Muscle layer of duodenum (tissue), 2 donors: ENCODE results near the gene TMEM19.
A peak's percentile ranks its signal among the peaks of the same experiment; 100 is the strongest.

ENCODE experiments used
- H3K27ac ChIP-seq: one replicate; pipeline ENCODE4 v1.7.0; 2013; ENCODE audit warnings: mild to moderate bottlenecking, low read length
- H3K27me3 ChIP-seq: one replicate; pipeline ENCODE4 v1.7.0; 2013; ENCODE audit warnings: low read depth, mild to moderate bottlenecking, control low read depth, low read length
- H3K36me3 ChIP-seq, 2 donors: one replicate each; pipeline ENCODE4 v1.7.0; 2013; ENCODE audit warnings: low read length in 2 of 2, control low read depth in 1 of 2, mild to moderate bottlenecking in 1 of 2; ENCODE audit not compliant: insufficient read depth in 2 of 2, control insufficient read depth in 1 of 2
- H3K4me1 ChIP-seq, 2 donors: one replicate each; pipeline ENCODE4 v1.7.0; 2013; ENCODE audit warnings: low read length in 2 of 2, mild to moderate bottlenecking in 2 of 2, control low read depth in 1 of 2, moderate library complexity in 1 of 2; ENCODE audit not compliant: insufficient read depth in 2 of 2, control insufficient read depth in 1 of 2
- H3K4me3 ChIP-seq, 2 donors: one replicate each; pipeline ENCODE4 v1.7.0; 2013; ENCODE audit warnings: low read length in 2 of 2, low read depth in 1 of 2, mild to moderate bottlenecking in 1 of 2
- H3K9me3 ChIP-seq, 2 donors: one replicate each; pipeline ENCODE4 v1.7.0; 2013; ENCODE audit warnings: low read length in 2 of 2, control low read depth in 1 of 2, mild to moderate bottlenecking in 1 of 2; ENCODE audit not compliant: control insufficient read depth in 1 of 2
- donor health status: healthy.

TMEM19 gene

DNA sequence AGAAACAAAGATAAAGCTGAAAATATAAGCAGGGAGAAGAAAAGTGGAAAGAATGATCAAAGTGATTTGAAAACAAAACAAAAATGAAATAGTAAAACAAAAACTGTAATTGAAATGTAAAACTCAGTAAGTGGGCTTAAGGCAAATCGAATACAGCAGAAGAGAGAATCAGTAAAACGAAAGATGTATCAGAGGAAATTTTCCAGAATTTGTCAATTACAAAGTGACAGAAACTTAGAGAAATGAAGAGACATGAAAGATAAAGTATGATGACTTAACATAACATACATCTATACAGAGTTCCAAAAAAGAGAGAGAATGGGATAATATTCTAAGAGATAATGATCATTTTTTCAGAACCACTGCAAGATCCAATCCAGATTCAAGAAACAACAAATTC lies 32.7 kb upstream of the TMEM19 start:
- H3K27ac ChIP-seq = no peak overlapping the region
- H3K9me3 ChIP-seq = no peaks in the 10 kb centered on the region
- peaks cover 1 to 16% of the 10 kb centered on the region in 2 donors for H3K36me3 ChIP-seq
- H3K4me3 ChIP-seq = no peak overlapping the region
- peaks cover 0 to 15% of the 10 kb centered on the region in 2 donors for H3K4me1 ChIP-seq
- H3K27me3 ChIP-seq = no peaks in the 10 kb centered on the region

DNA sequence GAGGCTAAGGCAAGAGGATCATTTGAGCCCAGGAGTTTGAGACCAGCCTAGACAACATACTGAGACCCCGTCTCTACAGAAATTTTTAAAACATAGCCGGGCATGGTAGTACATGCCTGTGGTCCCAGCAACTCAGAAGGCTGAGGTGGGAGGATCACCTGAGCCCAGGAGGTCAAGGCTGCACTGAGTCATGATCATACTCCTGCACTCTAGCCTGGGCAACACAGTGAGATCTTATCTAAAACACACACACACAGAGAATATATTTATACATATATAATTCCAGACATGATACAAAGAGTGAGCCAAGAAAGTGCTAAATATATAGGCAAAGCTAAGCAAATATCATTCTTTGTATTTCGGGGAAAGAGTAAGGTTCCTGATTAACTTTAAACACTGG lies 31.7 kb upstream of the TMEM19 start:
- H3K4me3 ChIP-seq = no peak overlapping the region
- H3K9me3 ChIP-seq = no peaks in the 10 kb centered on the region
- peaks cover 12 to 23% of the 10 kb centered on the region in 2 donors for H3K36me3 ChIP-seq
- H3K27ac ChIP-seq = no peak overlapping the region
- peaks cover 0 to 15% of the 10 kb centered on the region in 2 donors for H3K4me1 ChIP-seq
- no peaks in the 10 kb centered on the region for H3K27me3 ChIP-seq

DNA sequence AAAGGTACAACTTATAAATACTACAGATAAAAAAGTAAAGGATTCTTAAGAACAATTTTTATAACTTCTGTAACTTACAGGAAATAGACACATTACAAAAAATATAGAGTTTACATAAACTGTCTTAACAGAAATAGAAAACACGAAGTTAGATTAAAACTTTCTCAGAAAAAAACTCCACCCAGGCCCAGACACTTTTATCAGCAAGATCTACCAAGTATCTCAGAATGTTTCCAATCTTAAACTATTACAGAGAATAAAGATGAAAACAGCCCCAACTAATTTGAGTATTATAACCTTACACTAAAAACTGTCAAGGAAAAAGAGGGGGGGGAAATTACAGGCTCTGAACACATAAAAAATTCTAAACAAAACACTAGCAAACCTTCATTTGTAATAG lies 30.4 kb upstream of the TMEM19 start:
- Histone ChIP-seq H3K9me3 (no peaks in the 10 kb centered on the region), H3K27me3 (no peaks in the 10 kb centered on the region), H3K36me3 (peaks cover 20 to 30% of the 10 kb centered on the region in 2 donors), H3K27ac (no peak overlapping the region), H3K4me1 (peaks cover 0 to 19% of the 10 kb centered on the region in 2 donors), H3K4me3 (peak overlapping the region in 1 of 2 donors; percentile 2)

DNA sequence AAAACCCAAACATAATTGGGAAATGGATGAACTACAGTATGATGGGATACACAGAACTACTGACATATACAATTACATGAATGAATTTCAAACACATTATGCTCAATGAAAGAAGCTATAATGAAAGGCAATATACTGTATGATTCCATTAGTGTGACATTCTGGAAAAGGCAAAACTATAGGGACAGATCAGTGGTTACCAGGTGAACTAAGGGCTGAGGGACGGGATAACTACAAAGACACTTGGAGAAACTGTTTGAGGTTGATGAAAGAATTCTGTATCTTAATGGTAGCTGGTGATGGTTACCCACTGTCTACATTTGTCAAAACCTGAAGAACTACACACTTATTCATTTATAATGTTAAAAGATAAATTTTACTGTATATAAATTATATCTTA lies 30.0 kb upstream of the TMEM19 start:
- Histone ChIP-seq H3K27ac (no peak overlapping the region), H3K9me3 (no peaks in the 10 kb centered on the region), H3K4me3 (peak overlapping the region in 1 of 2 donors; percentile 2), H3K36me3 (peaks cover 20 to 30% of the 10 kb centered on the region in 2 donors), H3K4me1 (peaks cover 0 to 17% of the 10 kb centered on the region in 2 donors), H3K27me3 (no peaks in the 10 kb centered on the region)

DNA sequence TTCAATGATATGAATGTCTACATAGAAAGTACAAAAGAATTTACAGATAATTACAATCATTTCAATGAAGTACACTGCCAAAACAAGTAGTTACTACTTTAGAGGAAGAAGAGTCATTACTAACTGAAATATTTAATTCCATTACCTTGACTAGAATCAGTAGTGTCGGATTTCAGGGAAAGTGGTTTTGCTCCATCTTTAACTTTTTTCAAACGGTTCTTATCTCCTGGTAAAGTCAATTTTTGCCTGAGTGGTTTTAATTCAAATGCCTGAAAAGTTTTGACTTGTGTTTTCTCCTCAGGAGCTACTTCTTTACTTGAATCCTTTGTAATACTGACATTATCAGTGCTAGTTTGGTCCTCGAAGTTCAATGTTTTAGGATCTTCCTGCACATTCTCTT lies 29.1 kb upstream of the TMEM19 start:
- Histone ChIP-seq H3K4me3 (no peak overlapping the region), H3K4me1 (peaks cover 2 to 21% of the 10 kb centered on the region in 2 donors), H3K9me3 (no peaks in the 10 kb centered on the region), H3K27ac (no peak overlapping the region), H3K27me3 (no peaks in the 10 kb centered on the region), H3K36me3 (peaks cover 20 to 30% of the 10 kb centered on the region in 2 donors)

DNA sequence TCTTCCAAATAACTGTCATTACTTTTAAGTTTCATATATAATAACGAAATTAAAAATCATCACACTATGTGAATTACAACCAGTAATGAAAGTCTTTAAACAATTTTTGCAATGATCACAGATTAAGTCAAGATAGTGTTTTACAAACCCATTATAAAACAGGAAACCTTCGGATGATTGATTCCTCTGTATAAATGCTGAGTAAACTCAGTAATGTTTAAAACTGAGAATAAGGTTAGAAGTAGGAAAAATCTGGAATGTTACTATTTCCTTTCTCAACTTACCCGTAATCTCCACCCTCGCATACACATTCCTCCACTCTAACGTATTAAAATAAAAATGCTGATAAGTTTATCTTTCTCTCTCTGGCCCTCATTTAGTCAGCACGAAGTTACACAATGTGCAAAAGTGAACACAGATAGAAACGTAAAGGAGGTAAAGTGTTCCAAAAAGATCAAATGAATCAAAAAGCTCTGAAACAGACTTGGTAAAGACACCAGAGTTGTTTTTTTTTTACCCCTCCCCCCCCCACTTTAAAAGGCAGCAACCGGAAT lies 23.8 kb upstream of the TMEM19 start:
- H3K9me3 ChIP-seq = no peaks in the 10 kb centered on the region
- H3K27me3 ChIP-seq = no peaks in the 10 kb centered on the region
- H3K27ac ChIP-seq = peak overlapping the region; percentile 96
- H3K4me3 ChIP-seq = peak overlapping the region; percentile 89 to 99
- H3K36me3 ChIP-seq = peaks cover 20 to 28% of the 10 kb centered on the region in 2 donors
- peaks cover 7 to 20% of the 10 kb centered on the region in 2 donors for H3K4me1 ChIP-seq

DNA sequence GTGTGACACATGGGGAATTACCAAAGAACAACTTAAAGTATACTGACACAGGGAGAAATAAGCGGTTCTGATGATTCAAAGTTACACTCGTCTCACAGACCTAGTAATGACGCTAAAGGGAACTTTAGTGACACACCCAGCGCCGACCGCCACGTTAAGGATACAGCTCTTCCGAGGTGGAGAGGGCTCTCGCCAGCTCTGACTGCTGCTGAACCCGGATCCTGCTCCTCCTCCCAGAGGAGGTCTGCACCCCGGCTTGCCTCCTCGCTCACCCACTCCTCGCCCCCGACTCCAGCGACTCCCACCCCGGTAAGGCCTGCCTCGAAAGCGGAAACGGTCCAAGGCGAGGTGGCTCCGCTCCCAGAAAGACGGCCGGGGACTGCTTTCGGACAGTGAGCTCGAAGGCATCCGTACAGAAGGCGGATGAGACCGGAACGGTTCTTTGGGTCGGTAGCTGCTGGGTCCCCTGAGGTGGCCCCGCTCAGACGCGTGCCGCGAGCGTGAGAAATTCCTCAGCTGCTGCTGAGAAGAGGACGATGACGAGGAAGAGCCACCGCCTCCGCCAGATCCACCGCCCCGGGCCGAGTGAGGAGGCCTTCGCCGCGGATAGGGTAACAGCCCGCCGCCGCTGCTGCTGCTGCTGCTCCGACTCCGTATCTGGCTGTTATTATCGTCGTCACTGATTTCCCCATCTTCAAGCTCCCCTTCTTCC lies 22.9 kb upstream of the TMEM19 start:
- H3K4me3 ChIP-seq = peak overlapping the region; percentile 89 to 99
- no peaks in the 10 kb centered on the region for H3K9me3 ChIP-seq
- peaks cover 18 to 28% of the 10 kb centered on the region in 2 donors for H3K36me3 ChIP-seq
- H3K4me1 ChIP-seq = peaks cover 7 to 20% of the 10 kb centered on the region in 2 donors
- peak overlapping the region; percentile 96 for H3K27ac ChIP-seq
- no peaks in the 10 kb centered on the region for H3K27me3 ChIP-seq

DNA sequence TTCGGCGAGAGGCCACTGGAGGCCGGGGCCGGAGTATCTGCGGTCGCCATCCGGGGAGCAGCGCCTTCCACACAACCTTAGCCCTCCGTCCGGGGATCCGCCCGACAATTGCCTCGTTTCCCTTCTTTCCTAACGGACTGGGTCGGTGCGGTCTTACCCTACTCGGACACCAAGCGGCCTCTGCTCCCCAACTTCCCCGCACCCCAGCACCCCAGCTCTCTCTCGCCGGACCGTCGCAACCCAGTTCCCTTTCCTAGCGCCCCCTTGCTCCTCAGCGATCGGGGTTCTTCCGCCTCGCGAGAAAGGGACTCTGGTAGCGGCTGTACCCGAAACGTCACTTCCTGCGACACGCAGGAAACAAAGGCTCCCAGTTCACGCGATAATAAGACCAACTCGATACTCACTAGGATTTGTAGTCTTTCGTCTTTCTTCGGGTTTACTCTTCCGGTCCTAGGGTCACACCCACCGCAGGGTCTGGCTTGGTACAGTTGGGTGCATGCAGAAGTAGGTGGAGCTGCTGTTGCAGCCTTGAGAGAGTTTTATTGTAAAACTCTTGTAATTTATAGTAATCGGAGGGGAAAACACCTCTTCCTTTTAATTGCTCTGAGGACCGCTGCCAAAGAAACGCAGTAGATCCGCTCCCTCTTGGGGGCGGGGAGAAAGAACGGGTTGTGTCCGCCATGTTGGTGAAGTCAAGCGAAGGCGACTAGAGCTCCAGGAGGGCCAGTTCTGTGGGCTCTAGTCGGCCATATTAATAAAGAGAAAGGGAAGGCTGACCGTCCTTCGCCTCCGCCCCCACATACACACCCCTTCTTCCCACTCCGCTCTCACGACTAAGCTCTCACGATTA lies 22.1 kb upstream of the TMEM19 start, which contains the start of the genes THAP2 and ZFC3H1:
THAP2 (plus strand) TSS at position 741 of the 850 bp plus-strand sequence. CDS start 209 bp downstream, outside the sequence.
ZFC3H1 (minus strand) TSS at position 288 of the 850 bp plus-strand sequence; CDS start at position 50, 238 bp downstream.
- Histone ChIP-seq H3K27ac (peak within 1 kb of the TSS; percentile 96), H3K4me1 (peaks cover 7 to 20% of the 10 kb centered on the region in 2 donors), H3K27me3 (no peaks in the 10 kb centered on the region), H3K4me3 (peak within 1 kb of the TSS; percentile 89 to 99), H3K36me3 (peaks cover 14 to 20% of the 10 kb centered on the region in 2 donors), H3K9me3 (no peaks in the 10 kb centered on the region)

DNA sequence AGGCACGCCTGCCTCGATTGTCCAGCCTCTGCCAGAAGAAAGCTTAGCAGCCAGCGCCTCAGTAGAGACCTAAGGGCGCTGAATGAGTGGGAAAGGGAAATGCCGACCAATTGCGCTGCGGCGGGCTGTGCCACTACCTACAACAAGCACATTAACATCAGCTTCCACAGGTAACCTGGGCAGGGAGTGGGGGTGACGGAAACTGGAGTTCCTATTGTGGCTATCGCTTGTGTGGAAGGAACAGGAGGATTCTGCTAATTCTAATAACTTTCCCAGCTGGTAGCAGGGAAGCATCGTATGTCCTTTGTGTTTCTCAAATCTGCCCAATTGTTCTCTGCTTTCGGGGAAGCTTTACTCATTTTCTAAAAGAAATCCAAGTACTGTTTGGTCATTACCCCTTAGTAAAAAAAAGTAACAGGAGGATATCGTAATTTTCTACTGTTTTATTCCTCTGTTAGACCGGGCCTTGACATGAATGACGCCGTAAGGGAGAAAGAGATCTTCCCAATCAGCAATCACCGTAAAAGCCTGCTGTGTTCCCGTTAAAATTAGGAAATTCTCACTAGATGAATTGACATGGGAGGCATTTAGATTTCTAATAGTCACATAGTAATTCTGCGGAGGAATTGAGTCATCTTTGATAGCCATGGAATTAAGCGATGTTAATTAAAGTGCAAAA lies 21.3 kb upstream of the TMEM19 start:
- Histone ChIP-seq H3K27me3 (no peaks in the 10 kb centered on the region), H3K4me1 (peaks cover 7 to 20% of the 10 kb centered on the region in 2 donors), H3K36me3 (peaks cover 6 to 13% of the 10 kb centered on the region in 2 donors), H3K9me3 (no peaks in the 10 kb centered on the region), H3K4me3 (peak overlapping the region; percentile 89 to 99), H3K27ac (peak overlapping the region; percentile 96)

DNA sequence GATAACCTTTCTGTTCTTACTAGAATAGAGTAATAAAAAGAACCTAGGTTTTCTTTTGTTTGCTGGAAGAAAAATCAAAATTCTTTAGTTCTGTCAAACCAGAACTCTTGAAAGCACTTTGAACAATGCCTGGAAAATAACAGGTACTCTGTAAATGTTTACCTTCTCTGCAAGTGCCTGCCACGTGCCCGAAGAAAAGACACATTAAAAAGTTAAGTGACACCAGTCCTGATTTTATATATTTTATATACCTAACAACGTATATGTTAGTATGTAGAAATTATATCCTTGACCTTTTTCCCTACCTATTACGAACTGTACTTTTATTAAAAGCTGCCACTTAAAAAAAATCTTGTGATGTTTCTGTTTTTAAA lies 20.8 kb upstream of the TMEM19 start:
- H3K9me3 ChIP-seq = no peaks in the 10 kb centered on the region
- no peaks in the 10 kb centered on the region for H3K27me3 ChIP-seq
- H3K36me3 ChIP-seq = peaks cover under 1 to 8% of the 10 kb centered on the region in 2 donors
- H3K4me1 ChIP-seq = peaks cover 7 to 19% of the 10 kb centered on the region in 2 donors
- peak overlapping the region; percentile 89 to 99 for H3K4me3 ChIP-seq
- peak overlapping the region; percentile 96 for H3K27ac ChIP-seq
